ENCODE results near the gene ODF2. TPM values are rescaled to one million over a fixed set of nuclear protein-coding genes. Genes with fewer than 3 reads are reported as not detected.
"Not testable (repeated sequence)": the region's sequence is repeated elsewhere in the genome, so short reads cannot be mapped to it uniquely, and the experiment has no call there.

The ODF2 gene
- total and polyA plus RNA-seq, 4 donors: 13.4 to 34.4 (median 26.3) TPM

GRCh38 chr9:128438343-128439109, 17.3 kb upstream of the ODF2 start:
- Histone ChIP-seq H3K9me3 (ENCODE audit: control insufficient read depth in 4 of 4, insufficient read depth in 3 of 4, low read length in 3 of 4) (no peaks in the 10 kb centered on the region), H3K9ac (ENCODE audit: insufficient read depth in 1 of 2, low read length in 2 of 2) (no peak overlapping the region), H3K36me3 (ENCODE audit: control insufficient read depth in 4 of 4, insufficient read depth in 4 of 4, low read length in 4 of 4) (peaks cover 0 to 4% (median 2%) of the 10 kb centered on the region in 4 donors), H3K27ac (ENCODE audit: low read depth in 1 of 2, low read length in 1 of 2) (peak overlapping the region in 1 of 2 donors; percentile 50), H3K27me3 (ENCODE audit: control insufficient read depth in 3 of 3, insufficient read depth in 3 of 3, low read length in 2 of 3) (no peaks in the 10 kb centered on the region), H3K4me3 (no peak overlapping the region), H3K4me1 (ENCODE audit: control insufficient read depth in 5 of 5, insufficient read depth in 5 of 5, low read length in 5 of 5) (peaks cover 0 to 5% (median 3%) of the 10 kb centered on the region in 5 donors)
- TF ChIP-seq, protein P1, sequence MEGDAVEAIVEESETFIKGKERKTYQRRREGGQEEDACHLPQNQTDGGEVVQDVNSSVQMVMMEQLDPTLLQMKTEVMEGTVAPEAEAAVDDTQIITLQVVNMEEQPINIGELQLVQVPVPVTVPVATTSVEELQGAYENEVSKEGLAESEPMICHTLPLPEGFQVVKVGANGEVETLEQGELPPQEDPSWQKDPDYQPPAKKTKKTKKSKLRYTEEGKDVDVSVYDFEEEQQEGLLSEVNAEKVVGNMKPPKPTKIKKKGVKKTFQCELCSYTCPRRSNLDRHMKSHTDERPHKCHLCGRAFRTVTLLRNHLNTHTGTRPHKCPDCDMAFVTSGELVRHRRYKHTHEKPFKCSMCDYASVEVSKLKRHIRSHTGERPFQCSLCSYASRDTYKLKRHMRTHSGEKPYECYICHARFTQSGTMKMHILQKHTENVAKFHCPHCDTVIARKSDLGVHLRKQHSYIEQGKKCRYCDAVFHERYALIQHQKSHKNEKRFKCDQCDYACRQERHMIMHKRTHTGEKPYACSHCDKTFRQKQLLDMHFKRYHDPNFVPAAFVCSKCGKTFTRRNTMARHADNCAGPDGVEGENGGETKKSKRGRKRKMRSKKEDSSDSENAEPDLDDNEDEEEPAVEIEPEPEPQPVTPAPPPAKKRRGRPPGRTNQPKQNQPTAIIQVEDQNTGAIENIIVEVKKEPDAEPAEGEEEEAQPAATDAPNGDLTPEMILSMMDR (IDR thresholded peaks at IDR 0.05; ENCODE audit: control extremely low read depth, extremely low read depth): peak; percentile 74
- WGBS, 2 donors: 33 to 35% methylated on average over 12 of the region's 12 CpGs
- ATAC-seq (ENCODE audit: insufficient read depth, low FRiP score): peak; percentile 84
- peak; percentile 86 to 91 (median 89) for DNase-seq

- H3K9ac ChIP-seq (ENCODE audit: insufficient read depth in 1 of 2, low read length in 2 of 2): no peak overlapping the region
- TF ChIP-seq, protein P1 (IDR thresholded peaks at IDR 0.05; ENCODE audit: control extremely low read depth, extremely low read depth): no peak
- ATAC-seq (ENCODE audit: insufficient read depth, low FRiP score) (no peak), DNase-seq (no peak)
- H3K27me3 ChIP-seq (ENCODE audit: control insufficient read depth in 3 of 3, insufficient read depth in 3 of 3, low read length in 2 of 3): no peaks in the 10 kb centered on the region
- WGBS, 2 donors: 89 to 92% methylated on average over 7 of the region's 7 CpGs
- peaks cover 0 to 5% (median 3%) of the 10 kb centered on the region in 5 donors for H3K4me1 ChIP-seq (ENCODE audit: control insufficient read depth in 5 of 5, insufficient read depth in 5 of 5, low read length in 5 of 5)
- no peak overlapping the region for H3K4me3 ChIP-seq
- H3K9me3 ChIP-seq (ENCODE audit: control insufficient read depth in 4 of 4, insufficient read depth in 3 of 4, low read length in 3 of 4): no peaks in the 10 kb centered on the region
- no peak overlapping the region for H3K27ac ChIP-seq (ENCODE audit: low read depth in 1 of 2, low read length in 1 of 2)
- peaks cover 0 to 4% (median 2%) of the 10 kb centered on the region in 4 donors for H3K36me3 ChIP-seq (ENCODE audit: control insufficient read depth in 4 of 4, insufficient read depth in 4 of 4, low read length in 4 of 4)
These were observed 16.5 kb upstream of the ODF2 start for GRCh38 chr9:128439273-128439672.

GRCh38 chr9:128442150-128442549, 13.7 kb upstream of the ODF2 start:
- TF ChIP-seq, protein P1 (IDR thresholded peaks at IDR 0.05; ENCODE audit: control extremely low read depth, extremely low read depth): no peak
- Histone ChIP-seq H3K4me1 (ENCODE audit: control insufficient read depth in 5 of 5, insufficient read depth in 5 of 5, low read length in 5 of 5) (peaks cover 0 to 5% (median 3%) of the 10 kb centered on the region in 5 donors), H3K27ac (ENCODE audit: low read depth in 1 of 2, low read length in 1 of 2) (no peak overlapping the region), H3K27me3 (ENCODE audit: control insufficient read depth in 3 of 3, insufficient read depth in 3 of 3, low read length in 2 of 3) (no peaks in the 10 kb centered on the region), H3K4me3 (no peak overlapping the region), H3K9ac (ENCODE audit: insufficient read depth in 1 of 2, low read length in 2 of 2) (no peak overlapping the region), H3K36me3 (ENCODE audit: control insufficient read depth in 4 of 4, insufficient read depth in 4 of 4, low read length in 4 of 4) (no peaks in the 10 kb centered on the region), H3K9me3 (ENCODE audit: control insufficient read depth in 4 of 4, insufficient read depth in 3 of 4, low read length in 3 of 4) (no peaks in the 10 kb centered on the region)
- ATAC-seq (ENCODE audit: insufficient read depth, low FRiP score) (no peak), DNase-seq (peak in 1 of 3 donors; percentile 12)
- 29 to 33% methylated on average over 6 of the region's 6 CpGs for WGBS, 2 donors

- 94 to 95% methylated on average over 5 of the region's 5 CpGs for WGBS, 2 donors
- not testable (repeated sequence) for H3K36me3 ChIP-seq (ENCODE audit: control insufficient read depth in 4 of 4, insufficient read depth in 4 of 4, low read length in 4 of 4); H3K27ac ChIP-seq (ENCODE audit: low read depth in 1 of 2, low read length in 1 of 2); DNase-seq; ATAC-seq (ENCODE audit: insufficient read depth, low FRiP score); H3K27me3 ChIP-seq (ENCODE audit: control insufficient read depth in 3 of 3, insufficient read depth in 3 of 3, low read length in 2 of 3); H3K4me1 ChIP-seq (ENCODE audit: control insufficient read depth in 5 of 5, insufficient read depth in 5 of 5, low read length in 5 of 5); H3K9ac ChIP-seq (ENCODE audit: insufficient read depth in 1 of 2, low read length in 2 of 2); H3K4me3 ChIP-seq; H3K9me3 ChIP-seq (ENCODE audit: control insufficient read depth in 4 of 4, insufficient read depth in 3 of 4, low read length in 3 of 4)
These were observed 9.3 kb upstream of the ODF2 start for GRCh38 chr9:128446505-128446904.
